Peyer's patch (tissue), 4 donors: ENCODE data around the gene F8.
"Not testable (repeated sequence)": the region's sequence is repeated elsewhere in the genome, so short reads cannot be mapped to it uniquely, and the experiment has no call there.

Experiments used
- POLR2A ChIP-seq, 2 donors: fragments of 450-650 bp; IDR thresholded peaks; one replicate each; pipeline ENCODE4 v1.5.1; 2017; ENCODE audit warnings: antibody characterized with exemption in 2 of 2, mild to moderate bottlenecking in 2 of 2, moderate library complexity in 2 of 2
- TF ChIP-seq, protein P1 (sequence below), 6 experiments: fragments of 450-650 bp in 4 of 6; fragments of 200-600 bp in 2 of 6; sonication (generic) in 1 of 6; IDR thresholded peaks; one replicate each; pipeline ENCODE4 v1.5.1; 2017 to 2019; ENCODE audit warnings: antibody characterized with exemption in 6 of 6, mild to moderate bottlenecking in 3 of 6, moderate library complexity in 1 of 6

DNA sequence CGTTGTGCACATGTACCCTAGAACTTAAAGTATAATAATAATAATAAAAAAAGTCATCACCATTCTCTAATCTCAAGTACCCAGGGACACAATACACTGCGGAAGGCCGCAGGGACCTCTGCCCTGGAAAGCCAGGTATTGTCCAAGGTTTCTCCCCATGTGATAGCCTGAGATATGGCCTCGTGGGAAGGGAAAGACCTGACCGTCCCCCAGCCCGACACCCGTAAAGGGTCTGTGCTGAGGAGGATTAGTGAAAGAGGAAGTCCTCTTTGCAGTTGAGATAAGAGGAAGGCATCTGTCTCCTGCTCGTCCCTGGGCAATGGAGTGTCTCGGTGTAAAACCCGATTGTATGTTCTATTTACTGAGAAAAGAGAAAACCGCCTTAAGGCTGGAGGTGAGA lies 112.0 kb downstream of the F8 start:
- TF ChIP-seq, protein P1, sequence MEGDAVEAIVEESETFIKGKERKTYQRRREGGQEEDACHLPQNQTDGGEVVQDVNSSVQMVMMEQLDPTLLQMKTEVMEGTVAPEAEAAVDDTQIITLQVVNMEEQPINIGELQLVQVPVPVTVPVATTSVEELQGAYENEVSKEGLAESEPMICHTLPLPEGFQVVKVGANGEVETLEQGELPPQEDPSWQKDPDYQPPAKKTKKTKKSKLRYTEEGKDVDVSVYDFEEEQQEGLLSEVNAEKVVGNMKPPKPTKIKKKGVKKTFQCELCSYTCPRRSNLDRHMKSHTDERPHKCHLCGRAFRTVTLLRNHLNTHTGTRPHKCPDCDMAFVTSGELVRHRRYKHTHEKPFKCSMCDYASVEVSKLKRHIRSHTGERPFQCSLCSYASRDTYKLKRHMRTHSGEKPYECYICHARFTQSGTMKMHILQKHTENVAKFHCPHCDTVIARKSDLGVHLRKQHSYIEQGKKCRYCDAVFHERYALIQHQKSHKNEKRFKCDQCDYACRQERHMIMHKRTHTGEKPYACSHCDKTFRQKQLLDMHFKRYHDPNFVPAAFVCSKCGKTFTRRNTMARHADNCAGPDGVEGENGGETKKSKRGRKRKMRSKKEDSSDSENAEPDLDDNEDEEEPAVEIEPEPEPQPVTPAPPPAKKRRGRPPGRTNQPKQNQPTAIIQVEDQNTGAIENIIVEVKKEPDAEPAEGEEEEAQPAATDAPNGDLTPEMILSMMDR (IDR thresholded peaks at IDR 0.05): not testable (repeated sequence)
- not testable (repeated sequence) for TF ChIP-seq POLR2A (IDR thresholded peaks at IDR 0.05)
